CD14-positive monocyte (primary cell): ENCODE measurements around the gene ODF2. TPM values are rescaled to one million over a fixed set of nuclear protein-coding genes. Genes with fewer than 3 reads are reported as not detected.

ENCODE experiments used
- DNase-seq, 3 donors: peaks; one replicate each; pipeline ENCODE4 v3.0.0-alpha.2; 2011 to 2022
- H2AFZ ChIP-seq: 2 replicates; pipeline ENCODE4 v1.6.0; 2012; ENCODE audit warnings: mild to moderate bottlenecking, low read depth, low read length, inconsistent platforms; ENCODE audit not compliant: insufficient read depth, poor library complexity, severe bottlenecking
- H3K27ac ChIP-seq, 2 donors: 1 replicate in 1 of 2; 2 replicates in 1 of 2; pipeline ENCODE4 v1.5.1; 2012 to 2013; ENCODE audit warnings: low read length in 2 of 2, control low read depth in 1 of 2, inconsistent platforms in 1 of 2, low read depth in 1 of 2, mild to moderate bottlenecking in 1 of 2
- H3K27me3 ChIP-seq, 2 donors: one replicate each; pipeline versions ENCODE4 v1.6.0 to v1.6.1; 2011 to 2013; ENCODE audit warnings: low read length in 2 of 2; ENCODE audit not compliant: control insufficient read depth in 2 of 2, insufficient read depth in 2 of 2
- H3K36me3 ChIP-seq, 2 donors: replicated peaks in 1 of 2; 1 replicate in 1 of 2; 2 replicates in 1 of 2; pipeline versions ENCODE4 v1.5.1 to v1.6.1; 2012 to 2013; ENCODE audit warnings: low read length in 2 of 2, control low read depth in 1 of 2, inconsistent platforms in 1 of 2, mild to moderate bottlenecking in 1 of 2; ENCODE audit not compliant: insufficient read depth in 2 of 2, control insufficient read depth in 1 of 2
- H3K4me1 ChIP-seq, 2 donors: 1 replicate in 1 of 2; 2 replicates in 1 of 2; pipeline versions ENCODE4 v1.5.1 to v1.6.1; 2012 to 2013; ENCODE audit warnings: low read length in 2 of 2, control low read depth in 1 of 2, inconsistent platforms in 1 of 2, mild to moderate bottlenecking in 1 of 2, moderate library complexity in 1 of 2; ENCODE audit not compliant: insufficient read depth in 2 of 2, control insufficient read depth in 1 of 2
- H3K4me2 ChIP-seq: replicated peaks from 2 replicates; pipeline ENCODE3; 2012; ENCODE audit warnings: low read length, moderate library complexity, mild to moderate bottlenecking; ENCODE audit not compliant: poor library complexity, severe bottlenecking; ENCODE audit errors: extremely low read depth
- H3K4me3 ChIP-seq, 3 experiments: fragments of 200-600 bp in 1 of 3; sonication (generic) in 1 of 3; replicated peaks in 1 of 3; 1 replicate in 2 of 3; 2 replicates in 1 of 3; pipeline ENCODE4 v1.5.1; 2011 to 2013; ENCODE audit warnings: low read length in 3 of 3, mild to moderate bottlenecking in 3 of 3, control low read depth in 2 of 3, low read depth in 2 of 3, inconsistent platforms in 1 of 3, moderate library complexity in 1 of 3
- H3K79me2 ChIP-seq: 2 replicates; pipeline ENCODE4 v1.6.0; 2012; ENCODE audit warnings: mild to moderate bottlenecking, control low read depth, inconsistent platforms, low read length, moderate library complexity; ENCODE audit not compliant: insufficient read depth
- H3K9ac ChIP-seq: 2 replicates; pipeline ENCODE4 v1.6.0; 2017; ENCODE audit warnings: low read length, mild to moderate bottlenecking; ENCODE audit not compliant: insufficient read depth, poor library complexity, severe bottlenecking
- H3K9me3 ChIP-seq, 2 donors: replicated peaks in 1 of 2; 1 replicate in 1 of 2; 2 replicates in 1 of 2; pipeline versions ENCODE4 v1.5.1 to v1.6.1; 2012 to 2013; ENCODE audit warnings: low read length in 2 of 2, control low read depth in 1 of 2; ENCODE audit not compliant: control insufficient read depth in 1 of 2, insufficient read depth in 1 of 2
- H4K20me1 ChIP-seq: 2 replicates; pipeline ENCODE4 v1.6.0; 2012; ENCODE audit warnings: mild to moderate bottlenecking, low read length, control low read depth, moderate library complexity; ENCODE audit not compliant: insufficient read depth
- H3K27ac Mint-ChIP-seq, 7 donors: one replicate each; pipeline ENCODE4 v1.8.0; 2020; ENCODE audit warnings: mild to moderate bottlenecking in 7 of 7, mixed read lengths in 7 of 7, moderate library complexity in 6 of 7, inconsistent platforms in 2 of 7
- H3K27me3 Mint-ChIP-seq, 3 donors: one replicate each; pipeline ENCODE4 v1.8.0; 2021 to 2022; ENCODE audit warnings: low read depth in 3 of 3, mild to moderate bottlenecking in 3 of 3, mixed read lengths in 3 of 3, moderate library complexity in 3 of 3, inconsistent platforms in 1 of 3
- H3K36me3 Mint-ChIP-seq, 2 donors: one replicate each; pipeline ENCODE4 v1.8.0; 2020; ENCODE audit warnings: mixed read lengths in 2 of 2, inconsistent platforms in 1 of 2, mild to moderate bottlenecking in 1 of 2
- H3K4me1 Mint-ChIP-seq: one replicate; pipeline ENCODE4 v1.8.0; 2020; ENCODE audit warnings: mild to moderate bottlenecking, mixed read lengths
- H3K4me3 Mint-ChIP-seq, 2 donors: one replicate each; pipeline ENCODE4 v1.8.0; 2020; ENCODE audit warnings: mild to moderate bottlenecking in 2 of 2, mixed read lengths in 2 of 2, moderate library complexity in 1 of 2
- H3K9me3 Mint-ChIP-seq, 7 donors: one replicate each; pipeline ENCODE4 v1.8.0; 2020 to 2022; ENCODE audit warnings: mixed read lengths in 7 of 7, mild to moderate bottlenecking in 6 of 7, moderate library complexity in 6 of 7, inconsistent platforms in 2 of 7
- CTCF ChIP-seq: fragments of 200-600 bp; IDR thresholded peaks from one replicate; pipeline ENCODE4 v1.8.0; 2022; ENCODE audit warnings: antibody characterized with exemption, mild to moderate bottlenecking
- WGBS: methylation state at CpG from one replicate; pipeline ENCODE4 v1.1.5; 2013; ENCODE audit warnings: missing lambda C conversion rate; ENCODE audit not compliant: insufficient coverage; 5-methylcytosine and 5-hydroxymethylcytosine counted together
- intact Hi-C, 2 donors: fragments of 100-400 bp; cut with micrococcal nuclease; formaldehyde crosslinking; loops; one replicate each; pipeline versions ENCODE4 v1.15.0 to v1.15.1; 2023
- polyA plus RNA-seq, 3 donors: library from polyadenylated mRNA; depleted of rRNA in 1 of 3; unstranded in 2 of 3; stranded (reverse) in 1 of 3; fragments of 300-500 nt in 2 of 3; fragments of >200 nt in 1 of 3; fragmentation: Illumina TruSeq in 2 of 3; gene quantifications; 1 replicate in 2 of 3; 2 replicates in 1 of 3; pipeline ENCODE4 v1.2.3, GENCODE V29; 2012 to 2021

Gene ODF2
- polyA plus RNA-seq, 3 donors = 7.9 to 24.1 (median 11.4) TPM

GRCh38 chr9:128424268-128424780 is 31.5 kb upstream of the ODF2 start:
- no peak for DNase-seq
- no peak overlapping the region for H3K9ac ChIP-seq
- no peaks in the 10 kb centered on the region for H3K36me3 ChIP-seq
- no peak overlapping the region for H3K4me2 ChIP-seq
- no peak overlapping the region for H3K4me3 Mint-ChIP-seq
- no peaks in the 10 kb centered on the region for H3K79me2 ChIP-seq
- TF ChIP-seq CTCF = no peak
- no peak overlapping the region for H3K4me3 ChIP-seq
- H3K9me3 ChIP-seq = peaks cover 0 to 5% of the 10 kb centered on the region in 2 donors
- H4K20me1 ChIP-seq = no peaks in the 10 kb centered on the region
- H3K27ac ChIP-seq = no peak overlapping the region
- WGBS = 95% methylated on average over 13 of the region's 15 CpGs
- H3K9me3 Mint-ChIP-seq = peaks cover 0 to 6% (median 4%) of the 10 kb centered on the region in 7 donors
- H3K27me3 ChIP-seq = peaks cover 4 to 12% of the 10 kb centered on the region in 2 donors
- peaks cover 17 to 26% of the 10 kb centered on the region in 2 donors for H3K4me1 ChIP-seq
- H3K4me1 Mint-ChIP-seq = peaks cover 18% of the 10 kb centered on the region
- H3K27ac Mint-ChIP-seq = no peak overlapping the region
- H3K27me3 Mint-ChIP-seq = peaks cover 9 to 20% (median 9%) of the 10 kb centered on the region in 3 donors
- H2AFZ ChIP-seq = no peak overlapping the region
- intact Hi-C loops = no loop called here
- no peaks in the 10 kb centered on the region for H3K36me3 Mint-ChIP-seq

- H4K20me1 ChIP-seq = no peaks in the 10 kb centered on the region
- Mint-ChIP-seq H3K36me3 (no peaks in the 10 kb centered on the region), H3K27me3 (peaks cover 0 to 3% (median 1%) of the 10 kb centered on the region in 3 donors), H3K9me3 (no peaks in the 10 kb centered on the region), H3K27ac (peak overlapping the region in 1 of 7 donors; percentile 36), H3K4me3 (no peak overlapping the region), H3K4me1 (no peaks in the 10 kb centered on the region)
- no peaks in the 10 kb centered on the region for H3K9me3 ChIP-seq
- H3K9ac ChIP-seq = no peak overlapping the region
- no peak overlapping the region for H3K27ac ChIP-seq
- WGBS = 96% methylated on average over 12 of the region's 22 CpGs
- H3K4me1 ChIP-seq = no peaks in the 10 kb centered on the region
- TF ChIP-seq CTCF = no peak
- no peak for DNase-seq
- H3K79me2 ChIP-seq = no peaks in the 10 kb centered on the region
- intact Hi-C loops = no loop called here
- H3K27me3 ChIP-seq = no peaks in the 10 kb centered on the region
- no peaks in the 10 kb centered on the region for H3K36me3 ChIP-seq
- no peak overlapping the region for H2AFZ ChIP-seq
- H3K4me3 ChIP-seq = no peak overlapping the region
- no peak overlapping the region for H3K4me2 ChIP-seq
Measured at GRCh38 chr9:128428644-128429512, 26.9 kb upstream of the ODF2 start.
